Heart left ventricle (tissue), 13 donors: ENCODE measurements around the gene ZFYVE19.

Experiments
- CTCF ChIP-seq, 12 donors: fragments of 200-600 bp; sonication (generic) in 4 of 12; IDR thresholded peaks; one replicate each; pipeline versions ENCODE4 v1.5.0 to v1.8.0; 2018 to 2022; ENCODE audit warnings: antibody characterized with exemption in 12 of 12, mild to moderate bottlenecking in 5 of 12
- POLR2A ChIP-seq, 2 donors: fragments of 450-650 bp; IDR thresholded peaks; one replicate each; pipeline ENCODE4 v1.6.1; 2017; ENCODE audit warnings: antibody characterized with exemption in 2 of 2, mild to moderate bottlenecking in 2 of 2, moderate library complexity in 2 of 2
- donor health status: ischemic (EF 13 %, LVEDD 7.1; RV severe dilation, severe dysfunction).
- donor health status: DM: no; HTN: yes; CAD: no.
- donor health status: DM: no; HTN: no; CAD: no.
- donor health status: ischemic (EF 25% LVEDD 6.9; RV normal size, moderate dysfunction).
- donor health status: ischemic (EF 25% LVEDD 5.7; RV mildly dilated, moderate dysfunction).
- donor health status: ischemic (EF 35%, LVEDD 5.7; RV mildly dilated, moderate dysfunction).
- donor health status: nonischemic (EF 11% LVEDD 7.7; RV severe dilation, severe dysfunction).
- donor health status: DM: yes; HTN: yes; CAD: no.
- donor health status: PGD.
- donor health status: ischemic (EF 29% LVEDD 5.4; RV normal size, mild dysfunction).
- donor health status: nonischemic (EF 23%, LVEDD 6.1; RV moderate dilation, normal function).

GRCh38 chr15:40792394-40792793, 14.5 kb upstream of the ZFYVE19 start:
- TF ChIP-seq POLR2A (IDR thresholded peaks at IDR 0.05) (no peak), CTCF (IDR thresholded peaks at IDR 0.05) (no peak)
